Measurements from ENCODE around the gene KDELR3. TPM values are rescaled to one million over a fixed set of nuclear protein-coding genes. Genes with fewer than 3 reads are reported as not detected.
A peak's percentile ranks its signal among the peaks of the same experiment; 100 is the strongest.

Gene KDELR3
- total RNA-seq, 2 donors from 2014 or later, result 17.2 to 22.7 TPM

DNA sequence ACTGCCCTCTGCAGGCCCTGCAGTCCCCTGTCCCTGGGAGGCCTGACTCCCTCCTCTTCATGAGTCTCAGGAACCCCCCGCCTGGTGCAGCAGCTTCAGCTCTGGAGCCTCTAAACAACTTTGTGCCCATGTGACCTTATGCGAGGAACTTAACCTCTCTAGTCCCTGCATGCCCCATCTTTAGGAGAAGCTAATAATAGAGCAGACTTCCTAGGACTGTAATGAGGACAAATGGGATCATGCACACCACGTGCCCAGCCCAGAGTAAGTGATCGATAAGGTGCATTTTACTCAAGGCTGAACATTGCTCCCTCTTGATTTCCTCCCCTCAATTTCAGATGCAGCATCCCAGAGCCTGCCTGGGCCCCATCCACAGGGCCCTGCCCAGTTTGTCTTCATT is 31.9 kb upstream of the KDELR3 start:
- DNase-seq (no peak), ATAC-seq (no peak)
- intact Hi-C loops (cut with DNase I, micrococcal nuclease), result no loop called here

DNA sequence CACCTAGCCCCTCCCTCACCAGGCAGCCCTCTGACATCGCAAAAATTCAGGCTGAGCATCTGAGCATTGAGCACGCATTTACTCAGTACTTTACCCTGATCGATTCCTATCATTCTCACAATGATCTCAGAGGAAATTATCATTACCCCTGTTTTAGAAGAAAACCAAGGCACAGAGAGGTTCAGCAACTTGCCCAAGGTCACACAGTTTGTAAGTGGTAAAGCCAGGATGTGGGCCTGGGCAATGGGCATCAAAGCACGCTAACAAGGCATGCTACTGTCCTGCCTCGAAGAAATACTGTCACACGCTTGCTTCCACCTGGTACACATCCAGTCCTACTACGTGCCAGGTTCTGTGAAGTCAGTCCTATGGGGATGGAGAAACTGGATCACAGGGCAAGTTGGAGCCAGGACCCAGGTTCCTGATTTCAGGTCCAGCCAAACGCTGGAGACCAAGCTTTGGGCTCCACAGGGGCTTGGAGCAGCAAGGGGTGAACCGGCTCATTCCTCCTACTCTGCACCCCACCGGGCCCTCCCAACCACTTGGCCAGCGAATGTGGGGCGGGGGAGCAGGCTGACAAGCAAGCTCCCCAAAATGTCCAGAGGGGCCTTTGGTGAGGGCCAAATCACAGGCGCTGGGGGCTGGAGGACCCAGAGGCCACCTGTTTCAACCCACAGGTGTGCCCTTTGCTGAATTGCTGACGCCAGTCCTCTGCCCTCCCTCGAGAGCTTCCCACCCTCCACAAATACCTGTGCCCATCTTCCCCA is 31.1 kb upstream of the KDELR3 start:
- intact Hi-C loops (cut with DNase I, micrococcal nuclease), result no loop called here
- ATAC-seq, result no peak

DNA sequence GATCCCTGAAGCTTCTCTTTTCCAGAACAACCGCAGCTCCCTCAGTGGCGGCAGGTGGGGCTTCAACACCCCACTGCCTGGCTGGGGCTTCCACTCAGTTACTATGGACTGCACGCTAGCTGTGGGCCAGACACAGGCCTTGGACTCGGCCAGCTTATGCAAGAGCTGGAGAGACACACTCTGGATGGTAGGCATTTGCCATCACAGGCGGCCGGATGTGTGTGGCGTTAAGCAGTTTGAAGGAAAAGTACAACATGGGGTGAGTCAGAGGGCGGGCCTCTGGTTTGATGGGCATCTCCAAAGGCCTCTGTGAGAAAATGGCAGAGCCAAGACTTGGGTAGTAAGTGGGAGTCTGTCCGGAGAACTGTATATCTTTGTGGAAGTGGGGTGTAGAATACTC is 30.5 kb upstream of the KDELR3 start:
- intact Hi-C loops (cut with DNase I, micrococcal nuclease), result no loop called here
- no peak for DNase-seq
- ATAC-seq, result no peak

More for the DNA sequence above, 31.1 kb upstream of the KDELR3 start:
- no peak for DNase-seq

DNA sequence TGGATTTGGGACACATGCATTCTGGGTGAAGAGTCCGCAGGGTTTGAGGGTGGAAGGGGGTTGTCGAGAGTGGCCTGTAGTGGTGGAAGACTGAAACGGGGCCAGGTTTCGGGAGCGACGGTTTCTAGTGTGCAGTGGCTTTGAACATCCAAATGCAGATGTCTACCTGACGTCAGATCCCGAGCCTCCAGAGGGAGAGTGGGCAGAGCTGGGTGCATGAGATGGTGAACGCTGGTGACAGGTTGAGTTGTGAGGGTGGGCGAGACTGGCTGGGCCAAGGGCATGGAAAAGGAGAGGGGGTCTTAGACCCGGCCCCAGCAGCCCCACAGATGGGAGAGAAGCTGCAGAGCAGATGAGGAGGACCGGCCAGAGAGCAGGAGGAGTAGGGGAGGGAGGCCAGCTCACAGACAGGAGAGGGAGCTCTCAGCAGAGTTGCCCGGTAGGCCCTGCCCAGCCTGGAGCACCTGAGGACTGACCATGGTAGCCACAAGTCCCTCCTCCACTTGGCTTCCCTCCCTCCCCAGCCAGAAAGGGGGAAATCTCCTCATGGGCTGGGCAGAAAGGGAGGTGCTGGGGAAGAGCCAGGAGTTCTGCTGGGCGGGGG is 27.0 kb upstream of the KDELR3 start:
- DNase-seq, result no peak
- intact Hi-C loops (cut with DNase I, micrococcal nuclease), result no loop called here
- ATAC-seq, result no peak

DNA sequence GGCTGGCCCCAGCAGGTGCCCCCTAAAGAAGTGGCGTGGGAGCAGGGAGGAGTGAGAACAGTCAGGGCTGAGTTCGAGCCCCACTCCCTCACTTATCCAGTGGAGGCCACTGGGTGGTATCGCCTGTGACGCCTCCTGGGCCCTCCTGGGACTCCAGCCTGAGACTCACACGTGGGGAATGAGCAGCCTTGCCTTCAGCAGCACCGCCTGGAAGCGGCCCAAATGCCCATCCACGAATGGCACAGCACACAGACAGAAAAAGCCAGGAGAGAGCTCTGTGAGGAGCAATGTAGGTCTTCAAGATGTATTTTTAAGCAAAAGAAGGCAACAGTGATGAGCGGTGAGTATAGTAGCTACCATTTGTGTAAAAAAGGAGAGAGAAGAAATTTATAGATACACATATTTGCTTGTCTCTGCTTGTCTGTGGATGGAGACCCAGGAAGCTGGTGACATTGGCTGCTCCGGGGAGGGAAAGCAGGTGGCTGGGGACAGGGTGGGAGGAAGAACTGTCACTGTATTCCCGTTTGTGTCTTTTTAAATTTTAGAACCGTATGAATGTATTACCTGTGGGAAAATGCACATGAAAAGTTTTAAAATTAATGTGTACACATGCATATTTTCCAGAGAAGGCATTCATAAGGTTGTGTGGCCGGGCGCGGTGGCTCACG is 26.1 kb upstream of the KDELR3 start:
- DNase-seq (no peak), ATAC-seq (no peak)
- intact Hi-C loops (cut with DNase I, micrococcal nuclease), result no loop called here

DNA sequence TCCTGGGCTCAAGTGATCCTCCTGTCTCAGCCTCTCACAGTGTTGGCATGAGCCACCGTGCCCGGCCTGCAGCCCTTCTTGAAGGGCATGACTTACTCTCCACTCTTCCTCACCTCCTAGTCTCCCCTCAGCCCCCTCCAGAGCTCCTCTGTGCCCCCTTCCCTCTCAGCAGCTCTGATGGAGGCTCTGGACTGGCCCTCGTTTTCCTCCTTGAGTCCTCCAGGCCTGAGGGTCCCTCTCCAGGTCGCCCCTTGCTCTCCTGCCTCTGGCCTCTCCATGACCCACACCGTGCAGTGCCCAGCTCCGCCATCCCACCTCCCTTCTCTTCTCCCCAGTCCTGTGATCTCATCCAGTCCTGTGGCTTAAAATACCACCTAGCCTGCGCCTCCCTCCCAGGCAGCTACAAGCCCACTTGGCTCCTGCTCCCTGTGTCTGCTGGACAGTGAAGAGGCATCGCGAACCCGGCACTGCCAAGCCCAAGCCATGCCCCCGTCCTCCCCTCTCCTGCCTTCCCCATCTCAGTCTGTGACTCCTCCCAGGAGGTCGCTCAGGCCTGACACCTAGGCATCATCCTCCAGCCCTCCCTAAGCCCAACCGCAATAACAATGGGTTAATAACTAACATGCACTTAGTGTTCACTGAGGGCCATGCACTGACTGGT is 24.8 kb upstream of the KDELR3 start:
- intact Hi-C loops (cut with DNase I, micrococcal nuclease), result no loop called here
- ATAC-seq (no peak), DNase-seq (no peak)

DNA sequence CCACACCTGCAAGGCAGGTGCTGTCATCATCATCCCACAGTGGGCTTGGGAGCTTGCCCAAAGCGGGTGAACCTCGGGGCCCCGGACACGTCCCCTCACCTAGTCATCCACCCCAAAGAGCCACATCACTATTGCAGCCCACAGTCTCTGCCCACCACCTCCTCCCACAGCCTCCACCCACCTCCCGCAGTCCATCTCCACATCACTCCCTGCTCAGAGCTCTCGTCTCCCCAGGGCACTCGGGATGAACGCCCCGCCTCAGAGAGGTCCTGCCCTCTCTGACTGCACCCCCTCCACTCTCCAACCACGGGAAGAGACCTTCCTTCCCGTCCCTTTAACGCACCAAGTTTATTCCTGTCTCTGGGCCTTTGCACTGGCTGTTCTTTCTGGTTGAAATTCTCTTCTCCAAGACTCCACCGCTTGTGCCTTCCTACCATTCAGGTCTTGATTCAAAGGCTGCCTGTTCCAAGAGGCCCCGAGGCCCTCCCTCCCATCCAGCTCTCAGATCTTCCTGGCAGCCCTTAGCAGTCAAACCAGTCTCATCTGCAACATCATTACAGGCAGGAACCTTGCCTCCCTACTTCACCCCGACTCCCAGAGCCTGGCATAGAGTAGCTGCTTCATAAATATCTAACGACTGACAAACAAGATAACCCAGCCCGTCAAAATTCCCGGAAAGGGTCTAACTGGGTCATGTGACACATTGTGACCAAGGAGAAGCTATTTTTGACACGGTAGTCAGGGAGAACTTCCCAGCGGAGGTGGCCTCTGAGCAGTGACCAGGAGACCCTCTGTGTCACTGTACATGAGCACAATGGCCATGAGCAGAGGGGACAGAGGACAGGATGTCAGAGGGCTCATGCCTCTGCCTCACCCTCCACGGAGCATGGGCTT is 24.0 kb upstream of the KDELR3 start:
- intact Hi-C loops (cut with DNase I, micrococcal nuclease), result no loop called here
- DNase-seq (no peak), ATAC-seq (no peak)

DNA sequence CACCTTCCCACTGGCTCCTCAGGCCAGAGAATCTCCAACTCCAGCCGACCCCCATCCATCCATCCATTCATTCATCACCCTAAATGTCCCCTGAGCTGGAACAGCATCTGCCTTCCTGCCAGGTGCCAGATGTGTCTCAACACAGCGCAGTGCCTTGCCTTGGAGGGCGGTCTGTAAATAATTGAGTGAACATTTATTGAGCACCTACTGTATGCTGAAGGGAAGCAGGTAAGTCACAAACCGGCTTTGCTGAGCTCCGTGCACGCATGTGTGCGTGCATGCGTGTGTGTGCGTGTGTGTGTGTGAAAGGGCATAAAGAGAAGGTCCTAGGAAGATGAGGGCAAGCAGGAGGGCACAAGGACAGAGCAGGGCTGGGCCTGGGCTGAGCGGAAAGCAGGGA is 23.1 kb upstream of the KDELR3 start:
- intact Hi-C loops (cut with DNase I, micrococcal nuclease), result no loop called here
- DNase-seq, result no peak
- ATAC-seq, result no peak

DNA sequence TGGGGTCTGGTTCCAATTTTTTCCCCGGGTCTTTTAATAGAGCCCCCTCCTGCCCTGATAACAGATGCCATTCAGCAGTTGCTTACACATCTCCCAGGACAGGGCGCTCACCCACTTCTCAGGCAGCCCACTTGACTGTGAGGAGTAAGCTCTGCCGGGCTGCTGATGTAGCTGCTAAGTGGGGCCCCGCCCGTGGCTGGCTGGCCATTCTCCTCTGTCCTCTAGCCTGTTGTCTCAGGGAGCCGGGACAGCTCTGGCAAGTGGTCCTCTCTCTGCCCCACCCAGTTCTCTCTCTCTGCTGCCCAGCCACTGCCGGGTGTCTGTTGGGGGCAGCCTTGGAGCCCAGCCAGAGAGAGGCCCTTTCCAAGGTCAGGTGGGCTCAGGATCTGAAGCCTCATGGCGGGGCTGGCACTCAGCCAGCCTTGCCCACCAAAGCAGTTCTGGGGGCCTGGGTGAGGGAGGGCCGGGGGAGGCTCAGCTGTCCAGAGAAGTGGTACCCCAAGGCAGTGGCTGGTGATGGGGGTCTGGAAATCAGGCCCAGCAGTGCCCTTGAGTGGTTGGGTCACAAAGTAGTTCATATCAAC is 21.8 kb upstream of the KDELR3 start:
- DNase-seq (no peak), ATAC-seq (no peak)
- intact Hi-C loops (cut with DNase I, micrococcal nuclease), result no loop called here

DNA sequence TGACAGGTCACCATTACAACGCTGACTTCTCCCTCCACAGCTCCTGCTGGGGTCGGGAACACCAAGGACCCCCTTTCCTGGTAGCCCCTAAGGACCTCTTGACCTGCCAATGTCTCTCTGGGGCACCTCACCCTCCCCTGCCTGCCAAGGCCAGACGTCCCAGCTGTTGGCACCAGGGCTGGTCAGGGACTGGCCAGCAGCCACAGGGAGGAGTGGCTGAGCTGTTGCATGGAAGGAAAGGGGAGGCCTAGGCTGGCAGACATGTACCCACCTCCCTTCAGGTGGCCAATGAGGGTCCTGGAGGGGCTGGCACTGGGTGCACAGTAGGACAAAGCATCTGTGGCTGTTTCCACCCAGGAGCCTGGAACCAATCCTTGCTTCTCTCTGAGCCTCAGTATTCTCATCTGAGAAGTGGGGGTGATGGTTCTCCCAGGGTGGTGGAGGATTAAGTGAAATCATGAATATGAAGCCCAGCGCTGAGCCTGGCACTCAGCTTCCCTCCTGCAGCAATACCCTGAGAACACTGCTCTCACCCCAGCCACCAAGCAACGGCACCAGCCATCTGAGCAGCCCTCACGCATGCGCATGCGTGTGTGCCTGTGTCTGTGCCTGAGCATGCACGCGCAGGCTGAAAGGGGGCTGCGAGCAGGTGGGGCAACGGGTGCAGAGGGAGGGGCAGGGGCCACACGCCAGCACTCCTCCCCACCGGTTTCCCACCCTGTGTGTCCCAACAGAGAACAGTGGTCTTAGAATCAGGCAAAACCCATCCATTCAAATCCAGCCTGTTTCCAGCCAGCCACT is 18.8 kb upstream of the KDELR3 start:
- no peak for DNase-seq
- no peak for ATAC-seq
- intact Hi-C loops (cut with DNase I, micrococcal nuclease), result no loop called here

DNA sequence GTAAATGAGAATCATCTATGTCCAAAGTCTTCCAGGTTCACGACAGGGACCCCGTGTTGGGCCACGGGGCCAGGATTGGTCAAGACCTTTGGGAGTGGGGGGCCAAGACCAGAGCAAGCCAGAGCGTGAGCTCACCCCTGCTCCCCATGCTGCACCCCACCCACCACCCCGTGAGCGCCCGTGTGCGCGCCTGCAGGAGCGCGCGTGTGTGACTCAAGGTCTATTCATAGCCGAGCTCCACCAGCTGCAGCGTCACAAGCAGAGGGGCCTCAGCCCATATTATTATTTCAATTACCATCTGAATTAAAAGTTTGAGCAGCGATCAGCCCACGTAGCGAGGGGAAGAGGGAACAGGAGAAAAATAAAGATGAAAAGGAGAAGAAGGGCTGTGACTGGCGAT is 18.1 kb upstream of the KDELR3 start:
- intact Hi-C loops (cut with DNase I, micrococcal nuclease), result no loop called here

DNA sequence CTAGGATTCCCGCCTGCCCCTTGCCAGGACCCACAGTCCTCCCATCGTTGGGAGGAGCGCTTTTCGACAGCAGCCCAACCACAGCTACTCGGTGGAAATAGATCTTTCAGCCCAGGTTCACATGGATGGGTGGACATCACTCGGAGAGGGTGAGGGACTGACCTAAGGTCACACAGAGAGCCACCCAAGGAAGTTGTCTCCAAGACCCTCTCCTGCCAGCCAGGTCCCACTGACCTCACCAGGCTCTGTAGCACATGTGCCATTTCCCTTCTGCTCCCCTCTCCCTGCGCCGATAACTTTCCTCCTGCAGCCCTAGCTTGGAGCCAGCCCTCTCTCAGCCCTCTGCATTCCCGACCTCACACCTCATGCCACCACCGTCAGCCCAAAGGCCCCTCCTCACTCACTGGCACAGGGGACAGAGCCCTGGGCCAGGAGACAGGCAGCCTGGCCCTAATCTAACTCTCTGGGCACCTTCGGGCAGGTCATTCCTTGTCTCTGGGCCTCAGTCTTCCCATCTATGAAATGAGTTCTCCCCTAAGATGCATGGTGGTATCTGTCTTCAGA is 17.6 kb upstream of the KDELR3 start:
- no peak for ATAC-seq
- DNase-seq, result no peak
- intact Hi-C loops (cut with DNase I, micrococcal nuclease), result no loop called here

More for the DNA sequence above, 18.1 kb upstream of the KDELR3 start:
- DNase-seq (no peak), ATAC-seq (no peak)

DNA sequence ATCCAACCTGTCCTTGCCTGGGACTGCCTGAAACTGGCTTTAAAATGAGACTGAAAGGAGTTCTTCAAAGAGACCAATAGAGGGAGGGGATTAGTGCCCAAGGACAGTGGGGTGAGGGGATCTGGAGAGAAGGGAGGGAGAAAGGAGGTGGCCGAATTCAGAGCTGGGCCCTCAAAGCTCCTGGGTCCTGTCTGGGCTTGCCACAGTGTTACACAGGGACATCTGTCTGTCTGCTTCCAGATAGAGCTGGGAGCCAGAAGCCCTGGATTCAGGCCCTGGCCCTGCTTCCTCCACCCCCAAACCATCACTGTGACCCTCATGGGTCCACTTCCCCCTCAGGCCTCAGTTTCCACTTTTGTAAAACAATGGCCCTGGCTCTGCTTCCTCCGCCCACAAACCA is 16.5 kb upstream of the KDELR3 start:
- intact Hi-C loops (cut with DNase I, micrococcal nuclease), result no loop called here
- ATAC-seq, result no peak
- no peak for DNase-seq

DNA sequence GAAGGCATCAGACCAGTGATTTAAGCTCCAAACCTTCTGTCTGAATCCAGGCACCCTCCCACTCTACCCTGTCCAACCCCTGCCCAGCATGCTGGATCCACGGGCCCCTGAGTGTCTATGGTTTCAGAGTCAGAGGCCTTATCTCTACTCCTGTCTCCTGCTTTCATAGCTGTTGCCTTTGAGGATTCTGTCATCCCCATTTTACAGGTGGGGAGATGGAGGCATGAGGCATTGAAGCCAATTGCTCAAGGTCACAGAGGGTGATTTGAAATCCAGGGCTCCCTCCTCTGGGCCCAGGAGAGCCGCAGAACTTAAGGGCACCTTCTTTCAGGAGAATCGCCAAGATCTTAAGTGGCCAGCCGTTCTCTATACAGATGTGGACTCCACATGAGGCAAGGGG is 16.0 kb upstream of the KDELR3 start:
- no peak for ATAC-seq
- intact Hi-C loops (cut with DNase I, micrococcal nuclease), result no loop called here
- DNase-seq, result no peak

DNA sequence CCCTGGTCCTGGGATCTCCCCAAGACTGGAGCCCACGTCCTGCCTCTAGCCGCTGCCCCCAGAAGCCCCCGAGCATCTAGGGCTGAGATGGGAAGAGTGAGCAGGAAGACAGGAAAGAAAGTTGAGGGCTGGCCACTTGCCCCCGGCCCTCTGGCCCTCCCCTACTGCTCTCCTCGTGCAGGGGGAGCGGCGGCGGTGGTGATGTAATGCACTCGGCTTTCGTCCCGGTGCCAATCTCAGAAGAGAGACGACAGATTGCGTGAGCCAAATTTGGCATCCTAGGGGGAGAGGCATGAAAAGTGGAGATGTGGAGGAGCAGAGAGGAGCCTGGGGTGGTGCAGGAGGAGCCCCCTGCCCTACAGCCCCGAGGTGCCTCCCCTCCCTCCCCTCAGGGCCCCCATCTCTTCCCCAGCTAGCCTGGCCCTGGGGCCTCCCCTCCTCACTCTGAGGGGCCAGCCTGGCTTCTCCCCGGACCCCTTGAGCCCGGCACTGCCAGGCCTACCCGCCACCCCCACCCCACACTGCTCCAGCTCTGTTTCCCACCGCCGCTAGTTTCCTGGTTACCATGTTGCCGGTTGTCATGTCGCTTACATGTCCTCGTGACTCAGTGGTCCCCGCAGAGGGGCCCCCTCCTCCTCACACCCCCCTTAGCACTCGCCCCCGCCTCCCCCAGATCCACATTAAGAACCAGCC is 15.4 kb upstream of the KDELR3 start:
- intact Hi-C loops (cut with DNase I, micrococcal nuclease), result no loop called here
- no peak for DNase-seq
- ATAC-seq, result no peak

DNA sequence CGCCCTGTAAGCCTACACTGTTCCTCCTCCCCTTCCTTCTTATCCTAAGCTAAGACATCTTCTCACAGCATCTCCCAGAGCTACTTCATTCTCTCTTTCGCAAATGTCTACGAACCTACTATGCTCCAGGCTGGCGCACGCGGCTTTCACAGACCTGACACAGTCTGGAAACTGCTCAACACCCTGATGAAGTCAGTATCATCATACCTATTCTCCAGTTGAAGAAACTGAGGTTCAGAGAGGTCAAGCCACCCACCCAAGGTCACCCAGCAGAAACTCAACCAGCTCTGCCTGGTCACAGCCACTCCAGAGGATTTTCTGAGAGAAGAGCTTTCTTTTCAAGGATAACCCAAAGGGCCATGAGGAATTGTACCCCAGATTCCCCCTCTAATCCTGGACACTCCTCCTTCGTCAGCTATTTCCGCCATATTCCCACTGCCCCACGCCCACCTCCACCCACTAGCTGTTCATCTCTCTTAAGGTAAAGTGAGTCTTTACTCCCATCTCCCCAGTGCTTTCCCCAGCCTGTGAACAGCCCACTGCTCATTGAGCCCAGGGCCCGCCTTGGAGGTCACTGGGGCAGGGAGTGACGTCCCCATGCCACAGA is 14.7 kb upstream of the KDELR3 start:
- DNase-seq (no peak), ATAC-seq (no peak)
- intact Hi-C loops (cut with DNase I, micrococcal nuclease), result no loop called here

DNA sequence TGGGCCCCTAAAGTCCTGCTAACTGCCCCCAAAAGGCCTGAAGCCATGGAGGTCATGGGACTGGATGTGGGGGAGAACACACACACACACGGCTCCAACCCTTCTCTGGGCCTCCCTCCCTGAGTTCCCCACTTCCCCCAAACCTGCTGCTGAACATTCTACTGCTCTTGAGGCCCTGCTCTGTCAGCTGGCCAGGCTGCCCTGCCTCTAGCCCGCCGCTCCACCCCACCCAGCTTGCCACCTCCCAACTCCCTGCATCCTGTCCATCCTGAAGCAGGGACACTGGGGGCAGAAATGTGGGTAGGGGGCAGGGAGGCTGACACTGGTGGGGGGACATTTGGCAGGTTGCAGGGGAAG is 13.9 kb upstream of the KDELR3 start:
- peak; percentile 12 for ATAC-seq

More for the DNA sequence above, 13.9 kb upstream of the KDELR3 start:
- intact Hi-C loops (cut with DNase I, micrococcal nuclease), result no loop called here
- no peak for DNase-seq
